MM.1S (cell line): ENCODE data around the gene CSTPP1.

Source experiments
- CTCF ChIP-seq: fragments of 300-600 bp; sonication (generic); IDR thresholded peaks from 2 replicates; pipeline ENCODE4 v1.5.1; 2016; ENCODE audit warnings: antibody characterized with exemption, low read length, mixed read lengths
- EZH2 ChIP-seq: fragments of 300-600 bp; sonication (generic); optimal IDR thresholded peaks from 2 replicates; pipeline ENCODE3; 2017; ENCODE audit warnings: low read depth, mild to moderate bottlenecking, antibody characterized with exemption, low read length, mixed read lengths
- EZH2phosphoT487 ChIP-seq: fragments of 300-600 bp; sonication (generic); IDR thresholded peaks from 2 replicates; pipeline ENCODE4 v1.6.1; 2018; ENCODE audit warnings: antibody characterized with exemption, low read length

GRCh38 chr11:47111318-47111804 lies 174.8 kb downstream of the CSTPP1 start:
- no peak for TF ChIP-seq EZH2phosphoT487
- no peak for TF ChIP-seq CTCF
- TF ChIP-seq EZH2, result no peak
